HL-60 (cell line): ENCODE data around the gene CDK6.

Experiments
- DNase-seq, 2 experiments: peaks; one replicate each; pipeline ENCODE4 v3.0.0-alpha.2; 2010 to 2020; ENCODE audit warnings: low read depth in 1 of 2, low spot score in 1 of 2
- H3K27ac ChIP-seq: fragments of 250-450 bp; sonication (Bioruptor Pico); replicated peaks from 2 replicates; pipeline ENCODE4 v1.5.1; 2020; ENCODE audit warnings: mild to moderate bottlenecking, moderate library complexity
- H3K27me3 ChIP-seq: fragments of 250-450 bp; sonication (Bioruptor Pico); 2 replicates; pipeline ENCODE4 v1.5.1; 2021; ENCODE audit warnings: mild to moderate bottlenecking, moderate library complexity; ENCODE audit not compliant: insufficient read depth, poor library complexity, severe bottlenecking
- H3K4me3 ChIP-seq: replicated peaks from 2 replicates; pipeline ENCODE4 v1.5.1; 2011; ENCODE audit warnings: mild to moderate bottlenecking, control low read depth, low read length; ENCODE audit not compliant: insufficient read depth
- CTCF ChIP-seq: IDR thresholded peaks from one replicate; pipeline ENCODE4 v1.5.1; 2011; ENCODE audit warnings: low read length, control low read depth, inconsistent platforms; ENCODE audit not compliant: insufficient read depth
- GABPA ChIP-seq: IDR thresholded peaks from 2 replicates; pipeline ENCODE4 v1.6.1; 2012; ENCODE audit warnings: low read depth
- POLR2AphosphoS5 ChIP-seq: IDR thresholded peaks from 2 replicates; pipeline ENCODE4 v1.6.1; 2012; ENCODE audit warnings: low read depth
- REST ChIP-seq: IDR thresholded peaks from 2 replicates; pipeline ENCODE4 v1.6.1; 2012; ENCODE audit warnings: low read depth; ENCODE audit not compliant: insufficient replicate concordance
- SPI1 ChIP-seq: IDR thresholded peaks from 2 replicates; pipeline ENCODE4 v1.6.1; 2012; ENCODE audit warnings: low read depth, mild to moderate bottlenecking, borderline replicate concordance

Gene CDK6

GRCh38 chr7:92831716-92832533 is 4.4 kb downstream of the CDK6 start:
- no peak for DNase-seq
- H3K27ac ChIP-seq: peak overlapping the region; percentile 90

GRCh38 chr7:92830532-92831110 is 5.8 kb downstream of the CDK6 start:
- DNase-seq: no peak
- H3K27ac ChIP-seq: peak overlapping the region; percentile 90

More at GRCh38 chr7:92831716-92832533, 4.4 kb downstream of the CDK6 start:
- H3K27me3 ChIP-seq: no peaks in the 10 kb centered on the region
- H3K4me3 ChIP-seq: peak overlapping the region; percentile 91
- TF ChIP-seq SPI1: no peak
- no peak; the same call in 1 of the 2 replicates for TF ChIP-seq POLR2AphosphoS5
- TF ChIP-seq REST: no peak
- TF ChIP-seq GABPA: no peak
- no peak for TF ChIP-seq CTCF

More at GRCh38 chr7:92830532-92831110, 5.8 kb downstream of the CDK6 start:
- H3K4me3 ChIP-seq: peak overlapping the region; percentile 91
- TF ChIP-seq GABPA: no peak
- no peak for TF ChIP-seq POLR2AphosphoS5
- TF ChIP-seq REST: no peak
- TF ChIP-seq SPI1: no peak
- TF ChIP-seq CTCF: no peak
- no peaks in the 10 kb centered on the region for H3K27me3 ChIP-seq
